HG03039 (cell line): ENCODE measurements around the gene ADIPOR1.
"Not testable (repeated sequence)": the region's sequence is repeated elsewhere in the genome, so short reads cannot be mapped to it uniquely, and the experiment has no call there.

Source experiments
- ATAC-seq: cut with Tn5 transposase; IDR thresholded peaks from one replicate; pipeline ENCODE4 v1.9.1; 2021; ENCODE audit warnings: mild to moderate bottlenecking, moderate library complexity; ENCODE audit not compliant: unreplicated experiment

The ADIPOR1 gene

DNA sequence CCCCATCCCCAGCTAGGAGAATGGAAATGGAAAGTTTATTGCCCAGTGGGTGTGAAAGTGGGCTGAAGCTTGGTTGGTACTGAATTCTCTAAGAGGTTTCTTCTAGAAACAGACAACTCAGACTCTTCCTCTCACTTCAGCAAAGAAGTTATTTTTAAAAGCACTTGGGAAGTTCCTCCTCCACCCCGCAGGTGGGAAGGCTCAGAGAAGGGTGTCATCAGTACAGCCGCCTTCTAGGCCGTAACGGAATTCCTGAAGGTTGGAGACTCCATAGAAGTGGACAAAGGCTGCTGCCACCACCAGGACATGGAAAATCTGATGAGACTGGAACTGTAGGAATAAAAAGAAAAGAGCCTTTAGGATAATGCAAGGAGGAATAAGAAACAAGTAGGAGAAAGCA is 16.7 kb downstream of the ADIPOR1 start:
- no peak for ATAC-seq

DNA sequence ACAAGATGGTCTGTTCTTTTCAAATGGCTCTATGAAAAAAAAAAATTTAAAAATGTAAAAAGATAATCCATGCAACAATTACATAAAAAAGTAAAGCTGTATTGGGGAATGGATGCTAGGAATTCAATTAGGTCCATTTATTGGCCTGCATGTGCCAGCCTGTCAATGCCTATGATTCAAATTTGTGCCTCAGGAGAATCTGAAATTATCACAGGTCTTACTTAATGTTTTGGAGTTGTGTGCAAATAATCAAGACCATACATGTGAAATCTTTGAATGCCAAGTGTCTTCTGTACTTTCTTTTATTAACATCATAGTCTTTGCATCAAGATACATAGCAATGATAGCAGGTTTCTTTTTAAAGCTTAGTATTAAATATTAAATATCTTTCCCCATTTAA is 17.6 kb downstream of the ADIPOR1 start:
- ATAC-seq = no peak

- ATAC-seq = no peak
Measured at GRCh38 chr1:202938287-202938925, 19.7 kb downstream of the ADIPOR1 start.

GRCh38 chr1:202936409-202936808 is 21.7 kb downstream of the ADIPOR1 start:
- ATAC-seq = not testable (repeated sequence)

GRCh38 chr1:202935844-202936243 is 22.3 kb downstream of the ADIPOR1 start:
- ATAC-seq = no peak

DNA sequence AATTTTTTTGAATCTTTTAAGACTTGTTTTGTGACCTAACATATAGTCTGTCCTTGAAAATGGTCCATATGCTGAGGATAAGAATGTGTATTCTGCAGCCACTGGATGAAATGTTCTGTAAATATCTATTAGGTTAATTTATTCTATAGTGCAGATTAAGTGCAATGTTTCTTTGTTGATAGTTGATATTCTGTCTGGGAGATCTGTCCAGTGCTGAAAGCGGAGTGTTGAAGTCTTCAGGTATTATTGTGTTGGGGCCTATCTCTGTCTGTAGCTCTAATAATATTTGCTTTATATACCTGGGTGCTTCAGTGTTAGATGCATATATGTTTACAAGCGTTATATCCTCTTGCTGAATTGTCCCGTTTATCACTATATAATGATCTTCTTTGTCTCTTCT is 23.4 kb downstream of the ADIPOR1 start:
- ATAC-seq = no peak

GRCh38 chr1:202932476-202932875 is 25.6 kb downstream of the ADIPOR1 start:
- ATAC-seq = no peak

DNA sequence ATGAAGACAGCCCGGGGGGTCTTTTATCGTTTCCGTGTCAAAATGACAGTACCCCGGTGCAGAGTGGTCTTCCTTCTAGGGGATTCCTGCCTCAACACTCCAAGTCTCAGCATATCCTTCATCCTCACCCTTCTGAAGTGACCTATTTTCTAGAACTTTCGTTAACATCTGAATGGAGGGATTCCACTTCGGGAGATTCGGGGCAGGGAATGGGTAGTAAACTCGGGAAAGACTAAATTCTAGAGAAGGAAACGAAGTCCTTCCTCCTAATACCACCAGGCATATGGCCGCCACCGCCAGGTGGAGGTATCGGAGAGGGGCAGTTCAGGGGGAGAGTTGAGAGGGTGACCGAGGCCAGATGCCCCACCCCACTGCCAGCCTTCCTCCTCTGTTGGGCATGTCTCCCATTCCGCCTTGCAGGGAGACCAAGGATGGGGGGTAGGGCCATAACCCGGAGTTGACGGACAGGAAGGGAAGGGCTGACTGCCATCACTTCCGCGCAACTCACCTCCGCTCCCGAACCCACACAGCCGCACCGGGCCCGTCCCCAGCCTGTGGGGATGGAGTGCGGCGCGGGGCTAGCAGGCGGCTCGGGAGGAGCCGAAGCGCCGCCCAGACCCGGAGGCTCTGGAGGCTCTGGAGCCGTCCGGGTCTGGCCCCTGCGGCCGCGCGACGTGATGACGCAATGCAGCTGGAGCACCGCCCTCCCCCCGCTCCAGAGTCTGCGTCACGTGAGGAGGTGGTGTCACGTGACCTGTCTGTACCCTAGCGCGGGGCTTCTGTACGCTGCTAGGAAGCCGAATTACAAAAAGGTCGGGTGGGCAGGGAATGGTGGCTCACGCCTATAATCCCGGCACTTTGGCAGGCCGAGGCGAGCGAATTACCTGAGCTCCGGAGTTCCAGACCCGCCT is 31.3 kb downstream of the ADIPOR1 start, which contains the start of gene KLHL12:
KLHL12 (minus strand) TSS at position 654 of the 911 bp plus-strand sequence. CDS start 2,072 bp downstream, outside the sequence.
- peak; percentile 87 for ATAC-seq

DNA sequence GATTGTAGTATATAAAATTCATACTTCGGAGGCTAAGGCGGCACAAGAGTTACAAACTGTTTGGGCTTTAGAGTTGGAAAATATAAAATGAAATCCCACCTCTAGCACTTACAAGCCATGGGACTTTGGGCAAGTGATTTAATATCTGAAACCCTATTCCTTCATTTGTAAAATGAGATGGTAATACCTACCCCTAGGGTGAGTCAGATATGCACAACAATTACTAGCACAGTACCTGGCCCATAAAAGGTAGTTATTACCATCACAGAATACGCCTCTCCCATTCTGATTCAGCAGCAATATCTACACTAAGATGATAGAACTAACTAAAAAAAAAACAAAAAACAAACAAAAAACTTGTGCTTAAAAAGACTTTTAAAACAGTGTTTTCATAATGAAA is 34.6 kb downstream of the ADIPOR1 start:
- no peak for ATAC-seq

DNA sequence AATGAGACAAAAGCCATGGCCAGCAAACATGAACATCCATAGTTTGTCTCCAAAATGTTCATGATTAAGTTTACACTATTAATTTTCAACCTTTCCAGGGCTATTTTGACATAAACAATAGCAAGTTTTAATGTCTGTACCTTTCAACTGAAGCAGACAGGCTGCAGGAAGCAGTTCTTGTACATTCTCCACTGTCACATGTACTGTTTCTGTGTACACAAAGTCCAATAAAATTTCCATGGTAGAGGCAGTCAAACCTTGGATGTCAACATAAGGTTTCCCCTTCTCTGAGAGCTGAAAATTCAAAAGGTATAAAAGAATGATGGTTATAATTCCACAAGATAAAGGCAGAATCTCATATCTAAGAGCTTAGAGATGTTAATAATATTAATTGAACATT is 38.5 kb downstream of the ADIPOR1 start:
- no peak for ATAC-seq

- ATAC-seq = no peak
Measured at GRCh38 chr1:202915146-202915545, 43.0 kb downstream of the ADIPOR1 start.

- ATAC-seq = not testable (repeated sequence)
Measured at GRCh38 chr1:202912476-202912875, 45.6 kb downstream of the ADIPOR1 start.

DNA sequence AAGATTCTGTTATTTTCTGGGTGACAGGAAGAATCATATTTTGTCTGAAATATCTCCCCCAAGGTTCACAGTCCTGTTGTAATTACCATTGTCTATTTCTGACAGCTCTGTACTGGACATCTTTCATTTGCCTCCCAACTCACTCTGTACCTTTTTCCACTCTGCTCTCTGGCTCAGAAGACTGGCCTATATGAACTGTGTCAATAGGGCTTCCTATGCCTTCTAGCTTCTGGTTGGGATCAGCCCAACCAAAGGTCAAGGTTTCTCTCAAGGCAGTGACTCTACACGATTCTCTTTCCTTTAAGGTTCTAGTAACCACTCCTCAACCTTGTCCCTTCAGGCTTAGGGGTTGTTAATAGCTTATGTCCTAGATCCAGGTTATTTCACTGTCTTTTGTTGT is 48.6 kb downstream of the ADIPOR1 start:
- ATAC-seq = no peak

- ATAC-seq = no peak
Measured at GRCh38 chr1:202908998-202909397, 49.1 kb downstream of the ADIPOR1 start.

- no peak for ATAC-seq
Measured at GRCh38 chr1:202905331-202905730, 52.8 kb downstream of the ADIPOR1 start.

DNA sequence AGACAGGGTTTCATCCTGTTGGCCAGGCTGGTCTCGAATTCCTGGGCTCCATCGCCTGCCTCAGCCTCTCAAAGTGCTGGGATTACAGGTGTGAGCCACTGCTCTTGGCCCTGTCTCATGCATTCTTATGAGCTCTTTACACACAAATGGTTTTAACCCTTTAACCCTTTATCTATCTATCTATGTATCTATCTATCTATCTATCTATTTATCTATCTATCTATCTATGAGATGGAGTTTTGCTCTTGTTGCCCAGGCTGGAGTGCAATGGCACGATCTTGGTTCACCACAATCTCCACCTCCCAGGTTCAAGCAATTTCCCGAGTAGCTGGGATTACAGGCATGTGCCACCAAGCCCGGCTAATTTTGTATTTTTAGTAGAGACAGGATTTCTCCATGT is 54.3 kb downstream of the ADIPOR1 start:
- ATAC-seq = not testable (repeated sequence)

- ATAC-seq = no peak
Measured at GRCh38 chr1:202901555-202901954, 56.6 kb downstream of the ADIPOR1 start.

DNA sequence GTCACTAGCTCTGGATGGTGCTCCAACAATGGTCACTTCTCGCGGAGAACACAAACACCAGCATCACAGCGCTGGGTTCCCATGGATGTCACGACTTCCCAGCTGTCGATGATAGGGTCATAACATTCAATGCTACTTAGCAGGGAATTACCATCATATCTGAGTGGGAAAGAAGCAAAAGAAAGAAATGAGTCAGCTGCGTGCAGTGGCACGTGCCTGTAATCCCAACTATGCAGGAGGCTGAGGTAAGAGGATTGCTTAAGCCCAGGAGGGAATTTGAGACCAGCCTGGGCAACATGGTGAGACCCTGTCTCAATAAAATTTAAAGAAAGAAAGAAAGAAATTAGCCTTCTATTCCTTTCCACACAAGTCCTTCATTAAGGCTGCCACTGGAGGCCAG is 65.6 kb downstream of the ADIPOR1 start:
- no peak for ATAC-seq
